ENCODE measurements around the gene PSTPIP1.
A peak's percentile ranks its signal among the peaks of the same experiment; 100 is the strongest.

GRCh38 chr15:76987896-76988860 lies 6.7 kb upstream of the PSTPIP1 start:
- TF ChIP-seq MYC (IDR thresholded peaks at IDR 0.05; ENCODE audit: low read depth, low read length) (peak; percentile 90), CTCF (IDR thresholded peaks at IDR 0.05; ENCODE audit: low read depth, low read length) (no peak)

All from NB4 (cell line).